Esophagus squamous epithelium (tissue), 5 donors: ENCODE results near the gene CRYM. TPM values are rescaled to one million over a fixed set of nuclear protein-coding genes. Genes with fewer than 3 reads are reported as not detected.
"Not testable (repeated sequence)": the region's sequence is repeated elsewhere in the genome, so short reads cannot be mapped to it uniquely, and the experiment has no call there.

Experiments used
- DNase-seq: peaks from one replicate; lab custom pipeline; 2025; lab: John Stamatoyannopoulos, UW
- H3K27ac ChIP-seq, 4 donors: fragments of 200-600 bp; sonication (generic); one replicate each; pipeline ENCODE4 v1.5.1; 2016 to 2019; ENCODE audit warnings: mild to moderate bottlenecking in 1 of 4
- H3K27me3 ChIP-seq, 4 donors: fragments of 200-600 bp; sonication (generic); 1 replicate in 3 of 4; 2 replicates in 1 of 4; pipeline versions ENCODE4 v1.5.1 to v1.6.0; 2017 to 2021; ENCODE audit warnings: antibody characterized with exemption in 1 of 4
- H3K36me3 ChIP-seq, 3 donors: fragments of 200-600 bp; sonication (generic); one replicate each; pipeline ENCODE4 v1.5.1; 2016 to 2019
- H3K4me1 ChIP-seq, 3 donors: fragments of 200-600 bp; sonication (generic); one replicate each; pipeline ENCODE4 v1.5.1; 2017 to 2019
- H3K4me3 ChIP-seq, 4 donors: fragments of 200-600 bp; sonication (generic); 1 replicate in 3 of 4; 2 replicates in 1 of 4; pipeline ENCODE4 v1.5.1; 2016 to 2019; ENCODE audit warnings: mild to moderate bottlenecking in 2 of 4, moderate library complexity in 1 of 4
- H3K9me3 ChIP-seq, 3 donors: fragments of 200-600 bp; sonication (generic); one replicate each; pipeline ENCODE4 v1.5.1; 2016 to 2019
- CTCF ChIP-seq, 6 experiments: fragments of 450-650 bp in 4 of 6; fragments of 200-600 bp in 2 of 6; sonication (generic) in 2 of 6; IDR thresholded peaks; one replicate each; pipeline ENCODE4 v1.5.1; 2016 to 2019; ENCODE audit warnings: antibody characterized with exemption in 6 of 6, mild to moderate bottlenecking in 4 of 6, moderate library complexity in 4 of 6
- POLR2A ChIP-seq, 4 donors: fragments of 450-650 bp; IDR thresholded peaks; one replicate each; pipeline ENCODE4 v1.6.1; 2017; ENCODE audit warnings: antibody characterized with exemption in 4 of 4, mild to moderate bottlenecking in 4 of 4, moderate library complexity in 3 of 4
- WGBS, 2 donors: methylation state at CpG; one replicate each; pipeline ENCODE4 v1.1.5; 2018; 5-methylcytosine and 5-hydroxymethylcytosine counted together
- intact Hi-C: fragments of 100-400 bp; cut with DNase I; formaldehyde crosslinking; loops from one replicate; pipeline ENCODE4 v1.15.0; 2022
- total RNA-seq, 4 donors: library from RNA; depleted of rRNA; stranded (reverse); fragments of >200 nt; gene quantifications; one replicate each; pipeline ENCODE4 v1.1.0, GENCODE V29; 2016
- donor health status: DM: yes; HTN: yes; CAD: no.

CRYM gene
- total RNA-seq, 4 donors from 2014 or later, result 2.0 to 13.9 (median 5.8) TPM

- WGBS, 2 donors, result 76 to 93% methylated on average over 2 of the region's 2 CpGs
These were observed 21.5 kb downstream of the CRYM start for GRCh38 chr16:21256636-21257035.

GRCh38 chr16:21253470-21253869 lies 24.6 kb downstream of the CRYM start:
- intact Hi-C loops, result no loop called here
- no peak for DNase-seq
- Histone ChIP-seq H3K4me1 (no peaks in the 10 kb centered on the region), H3K27ac (no peak overlapping the region), H3K36me3 (no peaks in the 10 kb centered on the region), H3K4me3 (no peak overlapping the region), H3K27me3 (peaks cover 0 to 39% (median 0%) of the 10 kb centered on the region in 4 donors), H3K9me3 (no peaks in the 10 kb centered on the region)
- 64 to 81% methylated on average over 3 of the region's 3 CpGs for WGBS, 2 donors
- no peak for TF ChIP-seq CTCF (IDR thresholded peaks at IDR 0.05)
- no peak for TF ChIP-seq POLR2A (IDR thresholded peaks at IDR 0.05)

More at GRCh38 chr16:21256636-21257035, 21.5 kb downstream of the CRYM start:
- Histone ChIP-seq H3K9me3 (no peaks in the 10 kb centered on the region), H3K27me3 (peaks cover 0 to 21% (median 0%) of the 10 kb centered on the region in 4 donors), H3K36me3 (no peaks in the 10 kb centered on the region), H3K27ac (no peak overlapping the region), H3K4me1 (no peaks in the 10 kb centered on the region), H3K4me3 (no peak overlapping the region)
- DNase-seq, result no peak
- TF ChIP-seq POLR2A (IDR thresholded peaks at IDR 0.05), result no peak
- intact Hi-C loops, result no loop called here

GRCh38 chr16:21250072-21250923 lies 27.8 kb downstream of the CRYM start:
- Histone ChIP-seq H3K27me3 (peaks cover 0 to 34% (median 0%) of the 10 kb centered on the region in 4 donors), H3K36me3 (no peaks in the 10 kb centered on the region), H3K27ac (no peak overlapping the region), H3K4me1 (no peaks in the 10 kb centered on the region), H3K9me3 (no peaks in the 10 kb centered on the region), H3K4me3 (no peak overlapping the region)
- WGBS, 2 donors, result 74 to 75% methylated on average over 14 to 15 of the region's 15 CpGs
- DNase-seq, result no peak
- TF ChIP-seq CTCF (IDR thresholded peaks at IDR 0.05), result no peak
- intact Hi-C loops, result no loop called here

- H3K27ac ChIP-seq, H3K9me3 ChIP-seq, intact Hi-C loops, H3K4me1 ChIP-seq, DNase-seq, H3K4me3 ChIP-seq, H3K36me3 ChIP-seq: not testable (repeated sequence)
- 81 to 86% methylated on average over 4 of the region's 4 CpGs for WGBS, 2 donors
- H3K27me3 ChIP-seq, result peaks cover 0 to 31% (median 0%) of the 10 kb centered on the region in 4 donors
These were observed 29.9 kb downstream of the CRYM start for GRCh38 chr16:21248179-21248578.

GRCh38 chr16:21244518-21245215 lies 33.4 kb downstream of the CRYM start:
- Histone ChIP-seq H3K27me3 (peaks cover 0 to 13% (median 0%) of the 10 kb centered on the region in 4 donors), H3K27ac (no peak overlapping the region), H3K36me3 (no peaks in the 10 kb centered on the region), H3K4me3 (no peak overlapping the region), H3K9me3 (no peaks in the 10 kb centered on the region), H3K4me1 (no peaks in the 10 kb centered on the region)
- WGBS, 2 donors, result 57 to 65% methylated on average over 7 of the region's 7 CpGs
- no peak for DNase-seq
- no peak for TF ChIP-seq CTCF (IDR thresholded peaks at IDR 0.05)
- TF ChIP-seq POLR2A (IDR thresholded peaks at IDR 0.05), result no peak
- intact Hi-C loops, result no loop called here

GRCh38 chr16:21242756-21243155 lies 35.3 kb downstream of the CRYM start:
- intact Hi-C loops, result no loop called here
- H3K4me3 ChIP-seq, result no peak overlapping the region
- DNase-seq, result no peak
- no peaks in the 10 kb centered on the region for H3K4me1 ChIP-seq
- no peaks in the 10 kb centered on the region for H3K36me3 ChIP-seq
- H3K27ac ChIP-seq, result no peak overlapping the region
- 19 to 38% methylated on average over 1 to 2 of the region's 2 CpGs for WGBS, 2 donors
- no peaks in the 10 kb centered on the region for H3K9me3 ChIP-seq
- H3K27me3 ChIP-seq, result peaks cover 0 to 8% (median 0%) of the 10 kb centered on the region in 4 donors
- TF ChIP-seq CTCF (IDR thresholded peaks at IDR 0.05) (no peak), POLR2A (IDR thresholded peaks at IDR 0.05) (no peak)
